ENCODE measurements around the gene DUOXA1. TPM values are rescaled to one million over a fixed set of nuclear protein-coding genes. Genes with fewer than 3 reads are reported as not detected.
A peak's percentile ranks its signal among the peaks of the same experiment; 100 is the strongest.

The DUOXA1 gene
- total and polyA plus RNA-seq, 9 of the 15 experiments (the other 6 are each of a cell fraction or from before 2014, with no cell fraction given) = 0.17 to 0.74 (median 0.24) TPM; not detected in 6

- TF ChIP-seq, protein P1, sequence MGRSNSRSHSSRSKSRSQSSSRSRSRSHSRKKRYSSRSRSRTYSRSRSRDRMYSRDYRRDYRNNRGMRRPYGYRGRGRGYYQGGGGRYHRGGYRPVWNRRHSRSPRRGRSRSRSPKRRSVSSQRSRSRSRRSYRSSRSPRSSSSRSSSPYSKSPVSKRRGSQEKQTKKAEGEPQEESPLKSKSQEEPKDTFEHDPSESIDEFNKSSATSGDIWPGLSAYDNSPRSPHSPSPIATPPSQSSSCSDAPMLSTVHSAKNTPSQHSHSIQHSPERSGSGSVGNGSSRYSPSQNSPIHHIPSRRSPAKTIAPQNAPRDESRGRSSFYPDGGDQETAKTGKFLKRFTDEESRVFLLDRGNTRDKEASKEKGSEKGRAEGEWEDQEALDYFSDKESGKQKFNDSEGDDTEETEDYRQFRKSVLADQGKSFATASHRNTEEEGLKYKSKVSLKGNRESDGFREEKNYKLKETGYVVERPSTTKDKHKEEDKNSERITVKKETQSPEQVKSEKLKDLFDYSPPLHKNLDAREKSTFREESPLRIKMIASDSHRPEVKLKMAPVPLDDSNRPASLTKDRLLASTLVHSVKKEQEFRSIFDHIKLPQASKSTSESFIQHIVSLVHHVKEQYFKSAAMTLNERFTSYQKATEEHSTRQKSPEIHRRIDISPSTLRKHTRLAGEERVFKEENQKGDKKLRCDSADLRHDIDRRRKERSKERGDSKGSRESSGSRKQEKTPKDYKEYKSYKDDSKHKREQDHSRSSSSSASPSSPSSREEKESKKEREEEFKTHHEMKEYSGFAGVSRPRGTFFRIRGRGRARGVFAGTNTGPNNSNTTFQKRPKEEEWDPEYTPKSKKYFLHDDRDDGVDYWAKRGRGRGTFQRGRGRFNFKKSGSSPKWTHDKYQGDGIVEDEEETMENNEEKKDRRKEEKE (IDR thresholded peaks at IDR 0.05; ENCODE audit: borderline replicate concordance in 1 of 2, control insufficient read depth in 1 of 2, low read depth in 2 of 2, low read length in 1 of 2) = 0 out of 4 replicates have a peak, but pooled peaks of 1 of the 2 experiments have one; percentile 38
- TF ChIP-seq NEUROD1 (IDR thresholded peaks at IDR 0.05; ENCODE audit: borderline replicate concordance, low read depth, low read length, partially characterized antibody) (peak; percentile 44), ZNF12 (CRISPR knock-in tag; IDR thresholded peaks at IDR 0.05) (0 out of 2 replicates have a peak, but pooled peaks have one; percentile 50), ZNF696 (CRISPR knock-in tag; conservative IDR thresholded peaks at IDR 0.05) (no peak), RBM22 (IDR thresholded peaks at IDR 0.05; ENCODE audit: low read depth, low read length, poor library complexity, severe bottlenecking) (no peak), JUND (IDR thresholded peaks at IDR 0.05; ENCODE audit: borderline replicate concordance, low read depth, low read length) (peak; percentile 72), JUND (tag; IDR thresholded peaks at IDR 0.05; ENCODE audit: borderline replicate concordance, low read depth, low read length) (no peak), SMARCA4 (IDR thresholded peaks at IDR 0.05) (no peak), CBX3 (IDR thresholded peaks at IDR 0.05; ENCODE audit: borderline replicate concordance in 1 of 2, low read length in 2 of 2) (peak in 1 of 2 experiments; percentile 62; a peak in 1 of 3 replicates), TBL1XR1 (IDR thresholded peaks at IDR 0.05; ENCODE audit: low read length in 2 of 2) (0 out of 4 replicates have a peak, but pooled peaks of 1 of the 2 experiments have one; percentile 21), CTCF (IDR thresholded peaks at IDR 0.05 in 2 of 3, conservative IDR thresholded peaks at IDR 0.05 in 1 of 3; ENCODE audit: insufficient read depth in 2 of 3, low read depth in 1 of 3, low read length in 3 of 3) (peak; percentile 100), ATF1 (CRISPR knock-in tag; IDR thresholded peaks at IDR 0.05) (no peak), ATF1 (tag; IDR thresholded peaks at IDR 0.05) (peak; percentile 55), CSDE1 (IDR thresholded peaks at IDR 0.05) (no peak), HDAC1 (IDR thresholded peaks at IDR 0.05) (0 out of 4 replicates have a peak, but pooled peaks of 1 of the 2 experiments have one; percentile 11), MAFK (IDR thresholded peaks at IDR 0.05; ENCODE audit: low read length) (peak; percentile 26; the same call in 1 of the 2 replicates), STAG1 (CRISPR knock-in tag; IDR thresholded peaks at IDR 0.05; ENCODE audit: borderline replicate concordance) (peak; percentile 75; the same call in 1 of the 2 replicates), TBP (optimal IDR thresholded peaks at IDR 0.05; ENCODE audit: low read depth, low read length) (peak; percentile 33), SNRNP70 (optimal IDR thresholded peaks at IDR 0.05; ENCODE audit: low read depth, low read length) (no peak), ETV5 (CRISPR knock-in tag; IDR thresholded peaks at IDR 0.05; ENCODE audit: low read depth) (peak; percentile 51; the same call in 1 of the 2 replicates), EP300 (IDR thresholded peaks at IDR 0.05; ENCODE audit: low read length) (0 out of 2 replicates have a peak, but pooled peaks have one; percentile 38), MEF2D (tag; conservative IDR thresholded peaks at IDR 0.05; ENCODE audit: low read depth) (0 out of 2 replicates have a peak, but pooled peaks have one; percentile 28)
- TF ChIP-seq, protein P2, sequence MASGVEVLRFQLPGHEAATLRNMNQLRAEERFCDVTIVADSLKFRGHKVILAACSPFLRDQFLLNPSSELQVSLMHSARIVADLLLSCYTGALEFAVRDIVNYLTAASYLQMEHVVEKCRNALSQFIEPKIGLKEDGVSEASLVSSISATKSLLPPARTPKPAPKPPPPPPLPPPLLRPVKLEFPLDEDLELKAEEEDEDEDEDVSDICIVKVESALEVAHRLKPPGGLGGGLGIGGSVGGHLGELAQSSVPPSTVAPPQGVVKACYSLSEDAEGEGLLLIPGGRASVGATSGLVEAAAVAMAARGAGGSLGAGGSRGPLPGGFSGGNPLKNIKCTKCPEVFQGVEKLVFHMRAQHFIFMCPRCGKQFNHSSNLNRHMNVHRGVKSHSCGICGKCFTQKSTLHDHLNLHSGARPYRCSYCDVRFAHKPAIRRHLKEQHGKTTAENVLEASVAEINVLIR (CRISPR knock-in tag; IDR thresholded peaks at IDR 0.05) = no peak
These were observed 11.5 kb downstream of the DUOXA1 start (continued) for GRCh38 chr15:45118131-45118588.
